K562 (cell line): ENCODE measurements around the gene CDCP2. TPM values are rescaled to one million over a fixed set of nuclear protein-coding genes. Genes with fewer than 3 reads are reported as not detected.

Experiments
- ATAC-seq: fragments of 200-7000 bp; cut with Tn5 transposase; 3 replicates; pipeline ENCODE4 v1.9.1; 2020; ENCODE audit warnings: moderate library complexity
- BruUV-seq: library from RNA; stranded (reverse); fragments of 400-500 nt; replicated peaks from 2 replicates; lab custom pipeline; 2021; lab: Mats Ljungman, UMichigan
- CTCF ChIA-PET: fragments of 300-600 bp; formaldehyde crosslinking; extraction: SDS; loops from one replicate; lab custom pipeline; 2021; ENCODE audit warnings: low intra/inter-chr PET ratio; lab: Yijun Ruan, JAX
- POLR2A ChIA-PET: fragments of 300-600, 350-650 bp; sonication (Branson Sonifier 250); formaldehyde crosslinking; extraction: SDS; loops from one replicate; lab custom pipeline; 2021; ENCODE audit warnings: antibody characterized with exemption, inconsistent platforms; lab: Yijun Ruan, JAX
- DNase-seq, 4 experiments: peaks; one replicate each; pipeline versions ENCODE4 v3.0.0 to v3.0.0-alpha.2; 2011 to 2018; ENCODE audit warnings: low spot score in 3 of 4, mixed read lengths in 3 of 4; ENCODE audit errors: extremely low read depth in 1 of 4
- FAIRE-seq: peaks from 2 replicates; lab custom pipeline; 2011; peaks lifted over from hg19 to GRCh38; lab: Jason Lieb, UNC
- H2AFZ ChIP-seq: 2 replicates; pipeline ENCODE4 v1.6.0; 2011; ENCODE audit warnings: low read depth, low read length, control low read depth, inconsistent platforms
- H3K27ac ChIP-seq: fragments of 200-600 bp; 3 replicates; pipeline ENCODE4 v1.8.0; 2011; ENCODE audit warnings: low read depth, mild to moderate bottlenecking, control low read depth, inconsistent platforms, low read length, moderate library complexity, mixed read lengths; ENCODE audit errors: extremely low read depth
- H3K27me3 ChIP-seq, 2 experiments: fragments of 300-600 bp in 1 of 2; 2 replicates in 1 of 2; 3 replicates in 1 of 2; pipeline versions ENCODE4 v1.6.0 to v1.8.0; 2011; ENCODE audit warnings: inconsistent platforms in 2 of 2, low read length in 2 of 2, mild to moderate bottlenecking in 1 of 2, mixed read lengths in 1 of 2, moderate library complexity in 1 of 2; ENCODE audit not compliant: control insufficient read depth in 2 of 2, insufficient read depth in 2 of 2
- H3K36me3 ChIP-seq: fragments of 300-600 bp; 3 replicates; pipeline ENCODE4 v1.8.0; 2011; ENCODE audit warnings: mild to moderate bottlenecking, low read length, inconsistent platforms; ENCODE audit not compliant: control insufficient read depth, insufficient read depth
- H3K4me1 ChIP-seq, 2 experiments: fragments of 200-600 bp in 1 of 2; replicated peaks in 1 of 2; 2 replicates in 1 of 2; 3 replicates in 1 of 2; pipeline versions ENCODE4 v1.5.1 to v1.8.0; 2011; ENCODE audit warnings: inconsistent platforms in 2 of 2, low read length in 2 of 2, mild to moderate bottlenecking in 1 of 2, mixed read lengths in 1 of 2, moderate library complexity in 1 of 2; ENCODE audit not compliant: control insufficient read depth in 2 of 2, insufficient read depth in 2 of 2
- H3K4me2 ChIP-seq: 2 replicates; pipeline ENCODE4 v1.6.1; 2011; ENCODE audit warnings: low read length, control low read depth, inconsistent platforms, mixed read lengths; ENCODE audit not compliant: insufficient read depth
- H3K4me3 ChIP-seq: fragments of 200-600 bp; sonication (generic), shearing (Covaris generic); 2 replicates; pipeline ENCODE4 v1.5.1; 2016; ENCODE audit warnings: control low read depth, inconsistent platforms
- H3K79me2 ChIP-seq: fragments of 200-600 bp; 3 replicates; pipeline ENCODE4 v1.8.0; 2011; ENCODE audit warnings: low read length, inconsistent platforms; ENCODE audit not compliant: control insufficient read depth, insufficient read depth
- H3K9ac ChIP-seq, 2 experiments: 2 replicates each; pipeline versions ENCODE4 v1.6.0 to v1.6.1; 2011; ENCODE audit warnings: low read depth in 2 of 2, low read length in 2 of 2, control low read depth in 1 of 2, inconsistent platforms in 1 of 2, mild to moderate bottlenecking in 1 of 2, mixed read lengths in 1 of 2; ENCODE audit not compliant: insufficient read depth in 1 of 2
- H3K9me1 ChIP-seq: one replicate; pipeline ENCODE4 v1.6.0; 2011; ENCODE audit warnings: inconsistent platforms, mild to moderate bottlenecking, low read length, moderate library complexity; ENCODE audit not compliant: control insufficient read depth, insufficient read depth
- H3K9me3 ChIP-seq: replicated peaks from 2 replicates; pipeline ENCODE4 v1.5.1; 2011; ENCODE audit warnings: low read depth, low read length, inconsistent platforms; ENCODE audit not compliant: control insufficient read depth, insufficient read depth
- H4K20me1 ChIP-seq: replicated peaks from 2 replicates; pipeline ENCODE4 v1.6.1; 2011; ENCODE audit warnings: low read length, inconsistent platforms, mixed read lengths; ENCODE audit not compliant: control insufficient read depth, insufficient read depth
- EHMT2 ChIP-seq: fragments of 450-650 bp; IDR thresholded peaks from 2 replicates; pipeline ENCODE4 v1.6.1; 2018; ENCODE audit warnings: antibody characterized with exemption
- PML ChIP-seq: IDR thresholded peaks from 2 replicates; pipeline ENCODE4 v1.6.1; 2012; ENCODE audit warnings: low read length, inconsistent platforms
- PPARD ChIP-seq: fragments of 250-450 bp; sonication (Bioruptor Pico); IDR thresholded peaks from 2 replicates; pipeline ENCODE4 v1.8.0; 2022; ENCODE audit warnings: inconsistent platforms, mild to moderate bottlenecking, moderate library complexity
- PRMT5 ChIP-seq: sonication (generic); formaldehyde crosslinking; IDR thresholded peaks from 2 replicates; pipeline ENCODE4 v1.5.0; 2020; ENCODE audit warnings: missing genetic modification reagents
- RBM14 ChIP-seq: fragments of 200-400 bp; formaldehyde crosslinking; IDR thresholded peaks from 2 replicates; pipeline ENCODE4 v1.6.1; 2018; ENCODE audit warnings: low read depth, mild to moderate bottlenecking, low read length, moderate library complexity, borderline replicate concordance; ENCODE audit not compliant: insufficient read depth
- STAT5B ChIP-seq: fragments of 250-450 bp; sonication (Bioruptor Pico); IDR thresholded peaks from 2 replicates; pipeline ENCODE4 v1.8.0; 2021; ENCODE audit warnings: mild to moderate bottlenecking, inconsistent platforms
- ZNF324 ChIP-seq: fragments of 250-450 bp; sonication (Bioruptor Pico); IDR thresholded peaks from 2 replicates; pipeline ENCODE4 v1.4.0; 2020; ENCODE audit warnings: mild to moderate bottlenecking
- ZNF668 ChIP-seq: fragments of 250-450 bp; sonication (Bioruptor Pico); IDR thresholded peaks from 2 replicates; pipeline ENCODE4 v1.8.0; 2022; ENCODE audit warnings: mild to moderate bottlenecking, inconsistent platforms
- WGBS: fragments of 100-300 bp; shearing (Covaris generic); methylation state at CpG from one replicate; pipeline ENCODE4 v1.1.6; 2016; ENCODE audit warnings: low coverage, mixed read lengths; ENCODE audit not compliant: insufficient coverage; ENCODE audit errors: missing lambda C conversion rate; 5-methylcytosine and 5-hydroxymethylcytosine counted together
- in situ Hi-C: fragments of 300-500 bp; cut with MboI; formaldehyde crosslinking; loops from 4 replicates; pipeline ENCODE4 v1.15.0; 2018; ENCODE audit warnings: inconsistent platforms, mixed read lengths
- intact Hi-C: fragments of 100-400 bp; cut with micrococcal nuclease; formaldehyde crosslinking; loops from 2 replicates; pipeline ENCODE4 v1.14.2; 2022
- polyA plus RNA-seq, 8 experiments: library from polyadenylated mRNA; depleted of rRNA in 4 of 8; stranded (reverse) in 5 of 8; unstranded in 3 of 8; fragments of >200 nt; fragmentation: Nextera tagmentation in 2 of 8; fragmentation: Illumina TruSeq in 1 of 8; extraction: Ambion mirVana in 2 of 8; extraction: Trizol in 1 of 8; gene quantifications; 2 replicates each; pipeline versions ENCODE4 v1.2.1 to v1.2.3, GENCODE V29; 2011 to 2014; ENCODE audit warnings: inconsistent platforms in 1 of 8, missing spikeins in 1 of 8
- total RNA-seq, 7 experiments: library from RNA; depleted of rRNA in 6 of 7; stranded (reverse); fragments of >200 nt in 6 of 7; fragmentation: Illumina TruSeq in 2 of 7; extraction: Trizol in 2 of 7; gene quantifications; 2 replicates each; pipeline versions ENCODE4 v1.2.1 to v1.2.3, GENCODE V29; 2011 to 2021; ENCODE audit warnings: low replicate concordance in 1 of 7
- TF ChIP-seq, protein P1 (sequence below): sonication (generic); formaldehyde crosslinking; IDR thresholded peaks from 2 replicates; pipeline ENCODE4 v1.4.0; 2020; ENCODE audit warnings: mild to moderate bottlenecking, missing genetic modification reagents
- TF ChIP-seq, protein P2 (sequence below): fragments of 250-450 bp; sonication (Bioruptor Pico); IDR thresholded peaks from 2 replicates; pipeline ENCODE4 v1.4.0; 2020; ENCODE audit warnings: mild to moderate bottlenecking, moderate library complexity
- TF ChIP-seq, protein P3 (sequence below): fragments of 450-650 bp; formaldehyde crosslinking; IDR thresholded peaks from 2 replicates; pipeline ENCODE4 v1.4.0; 2020; ENCODE audit warnings: mild to moderate bottlenecking, moderate library complexity

Gene CDCP2
- total and polyA plus RNA-seq, 9 of the 15 experiments (the other 6 are each of a cell fraction or from before 2014, with no cell fraction given) = not detected

DNA sequence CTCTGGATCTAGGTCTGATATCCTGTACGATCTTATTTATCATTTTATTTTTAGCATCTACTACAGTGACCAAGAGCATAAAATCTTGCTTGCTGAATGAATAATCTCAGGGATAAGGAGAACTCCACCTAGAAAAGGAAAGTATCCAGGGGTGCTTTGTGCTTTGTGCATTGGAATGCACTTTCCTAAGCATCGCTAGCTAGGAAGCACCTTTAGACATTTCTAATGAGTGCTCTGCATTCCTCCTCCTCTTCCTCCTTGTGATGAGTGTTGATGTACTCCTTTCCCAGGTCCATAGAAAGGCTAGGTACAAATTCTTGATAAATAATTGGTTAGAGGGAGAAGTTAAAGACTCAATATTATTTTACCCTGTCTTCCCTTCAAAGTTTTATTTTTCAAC lies 68.0 kb downstream of the CDCP2 start:
- ChIA-PET POLR2A (interaction anchor here (0.7 kb wide), 1 partner anchor 19 kb away, joined by 3 read pairs; no protein-coding TSS in a partner anchor), CTCF (interaction anchor here (0.5 kb wide), 1 partner anchor 1845 kb away, joined by 3 read pairs; no protein-coding TSS in a partner anchor)
- H3K27me3 ChIP-seq = no peaks in the 10 kb centered on the region
- H4K20me1 ChIP-seq = no peaks in the 10 kb centered on the region
- H3K9ac ChIP-seq = no peak overlapping the region
- DNase-seq (no peak), ATAC-seq (no peak), FAIRE-seq (no peak)
- H2AFZ ChIP-seq = no peak overlapping the region
- H3K4me1 ChIP-seq = no peaks in the 10 kb centered on the region; a peak in 1 of 5 replicates
- 77% methylated on average over 2 of the region's 2 CpGs for WGBS
- no peaks in the 10 kb centered on the region for H3K9me3 ChIP-seq
- intact Hi-C loops (loop anchor here (5.0 kb wide), 1 partner anchor 222 kb away; no protein-coding TSS in a partner anchor), in situ Hi-C loops (loop anchor here (10.0 kb wide), 1 partner anchor 220 kb away; no protein-coding TSS in a partner anchor)
- BruUV-seq = no TSS peak
- no peaks in the 10 kb centered on the region for H3K36me3 ChIP-seq
- H3K27ac ChIP-seq = no peak overlapping the region
- H3K4me2 ChIP-seq = no peak overlapping the region
- no peak overlapping the region for H3K4me3 ChIP-seq
- no peaks in the 10 kb centered on the region for H3K79me2 ChIP-seq
- no peaks in the 10 kb centered on the region for H3K9me1 ChIP-seq
- TF ChIP-seq ZNF324 (CRISPR knock-in tag) (no peak), EHMT2 (no peak), PML (no peak), ZNF668 (no peak), PRMT5 (CRISPR knock-in tag) (no peak), RBM14 (no peak), PPARD (CRISPR knock-in tag) (no peak), STAT5B (CRISPR knock-in tag) (no peak)
- TF ChIP-seq, protein P1, sequence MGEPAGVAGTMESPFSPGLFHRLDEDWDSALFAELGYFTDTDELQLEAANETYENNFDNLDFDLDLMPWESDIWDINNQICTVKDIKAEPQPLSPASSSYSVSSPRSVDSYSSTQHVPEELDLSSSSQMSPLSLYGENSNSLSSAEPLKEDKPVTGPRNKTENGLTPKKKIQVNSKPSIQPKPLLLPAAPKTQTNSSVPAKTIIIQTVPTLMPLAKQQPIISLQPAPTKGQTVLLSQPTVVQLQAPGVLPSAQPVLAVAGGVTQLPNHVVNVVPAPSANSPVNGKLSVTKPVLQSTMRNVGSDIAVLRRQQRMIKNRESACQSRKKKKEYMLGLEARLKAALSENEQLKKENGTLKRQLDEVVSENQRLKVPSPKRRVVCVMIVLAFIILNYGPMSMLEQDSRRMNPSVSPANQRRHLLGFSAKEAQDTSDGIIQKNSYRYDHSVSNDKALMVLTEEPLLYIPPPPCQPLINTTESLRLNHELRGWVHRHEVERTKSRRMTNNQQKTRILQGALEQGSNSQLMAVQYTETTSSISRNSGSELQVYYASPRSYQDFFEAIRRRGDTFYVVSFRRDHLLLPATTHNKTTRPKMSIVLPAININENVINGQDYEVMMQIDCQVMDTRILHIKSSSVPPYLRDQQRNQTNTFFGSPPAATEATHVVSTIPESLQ (CRISPR knock-in tag) = no peak
- TF ChIP-seq, protein P2, sequence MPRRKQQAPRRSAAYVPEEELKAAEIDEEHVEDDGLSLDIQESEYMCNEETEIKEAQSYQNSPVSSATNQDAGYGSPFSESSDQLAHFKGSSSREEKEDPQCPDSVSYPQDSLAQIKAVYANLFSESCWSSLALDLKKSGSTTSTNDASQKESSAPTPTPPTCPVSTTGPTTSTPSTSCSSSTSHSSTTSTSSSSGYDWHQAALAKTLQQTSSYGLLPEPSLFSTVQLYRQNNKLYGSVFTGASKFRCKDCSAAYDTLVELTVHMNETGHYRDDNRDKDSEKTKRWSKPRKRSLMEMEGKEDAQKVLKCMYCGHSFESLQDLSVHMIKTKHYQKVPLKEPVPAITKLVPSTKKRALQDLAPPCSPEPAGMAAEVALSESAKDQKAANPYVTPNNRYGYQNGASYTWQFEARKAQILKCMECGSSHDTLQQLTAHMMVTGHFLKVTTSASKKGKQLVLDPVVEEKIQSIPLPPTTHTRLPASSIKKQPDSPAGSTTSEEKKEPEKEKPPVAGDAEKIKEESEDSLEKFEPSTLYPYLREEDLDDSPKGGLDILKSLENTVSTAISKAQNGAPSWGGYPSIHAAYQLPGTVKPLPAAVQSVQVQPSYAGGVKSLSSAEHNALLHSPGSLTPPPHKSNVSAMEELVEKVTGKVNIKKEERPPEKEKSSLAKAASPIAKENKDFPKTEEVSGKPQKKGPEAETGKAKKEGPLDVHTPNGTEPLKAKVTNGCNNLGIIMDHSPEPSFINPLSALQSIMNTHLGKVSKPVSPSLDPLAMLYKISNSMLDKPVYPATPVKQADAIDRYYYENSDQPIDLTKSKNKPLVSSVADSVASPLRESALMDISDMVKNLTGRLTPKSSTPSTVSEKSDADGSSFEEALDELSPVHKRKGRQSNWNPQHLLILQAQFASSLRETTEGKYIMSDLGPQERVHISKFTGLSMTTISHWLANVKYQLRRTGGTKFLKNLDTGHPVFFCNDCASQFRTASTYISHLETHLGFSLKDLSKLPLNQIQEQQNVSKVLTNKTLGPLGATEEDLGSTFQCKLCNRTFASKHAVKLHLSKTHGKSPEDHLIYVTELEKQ (CRISPR knock-in tag) = no peak
- TF ChIP-seq, protein P3, sequence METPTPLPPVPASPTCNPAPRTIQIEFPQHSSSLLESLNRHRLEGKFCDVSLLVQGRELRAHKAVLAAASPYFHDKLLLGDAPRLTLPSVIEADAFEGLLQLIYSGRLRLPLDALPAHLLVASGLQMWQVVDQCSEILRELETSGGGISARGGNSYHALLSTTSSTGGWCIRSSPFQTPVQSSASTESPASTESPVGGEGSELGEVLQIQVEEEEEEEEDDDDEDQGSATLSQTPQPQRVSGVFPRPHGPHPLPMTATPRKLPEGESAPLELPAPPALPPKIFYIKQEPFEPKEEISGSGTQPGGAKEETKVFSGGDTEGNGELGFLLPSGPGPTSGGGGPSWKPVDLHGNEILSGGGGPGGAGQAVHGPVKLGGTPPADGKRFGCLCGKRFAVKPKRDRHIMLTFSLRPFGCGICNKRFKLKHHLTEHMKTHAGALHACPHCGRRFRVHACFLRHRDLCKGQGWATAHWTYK (CRISPR knock-in tag) = no peak
